LNCaP clone FGC (cell line): ENCODE data around the gene CFAP210.

Experiments used
- DNase-seq: peaks from one replicate; pipeline ENCODE4 v3.0.0-alpha.2; 2011; ENCODE audit warnings: low read depth
- H3K4me3 ChIP-seq: 2 replicates; pipeline ENCODE4 v1.5.1; 2011; ENCODE audit warnings: mild to moderate bottlenecking, low read depth, low read length, control low read depth
- TF ChIP-seq, protein P1 (sequence below): IDR thresholded peaks from 2 replicates; pipeline ENCODE4 v1.5.1; 2012; ENCODE audit warnings: mild to moderate bottlenecking; ENCODE audit not compliant: control insufficient read depth, insufficient read depth; ENCODE audit errors: extremely low read depth

The CFAP210 gene

DNA sequence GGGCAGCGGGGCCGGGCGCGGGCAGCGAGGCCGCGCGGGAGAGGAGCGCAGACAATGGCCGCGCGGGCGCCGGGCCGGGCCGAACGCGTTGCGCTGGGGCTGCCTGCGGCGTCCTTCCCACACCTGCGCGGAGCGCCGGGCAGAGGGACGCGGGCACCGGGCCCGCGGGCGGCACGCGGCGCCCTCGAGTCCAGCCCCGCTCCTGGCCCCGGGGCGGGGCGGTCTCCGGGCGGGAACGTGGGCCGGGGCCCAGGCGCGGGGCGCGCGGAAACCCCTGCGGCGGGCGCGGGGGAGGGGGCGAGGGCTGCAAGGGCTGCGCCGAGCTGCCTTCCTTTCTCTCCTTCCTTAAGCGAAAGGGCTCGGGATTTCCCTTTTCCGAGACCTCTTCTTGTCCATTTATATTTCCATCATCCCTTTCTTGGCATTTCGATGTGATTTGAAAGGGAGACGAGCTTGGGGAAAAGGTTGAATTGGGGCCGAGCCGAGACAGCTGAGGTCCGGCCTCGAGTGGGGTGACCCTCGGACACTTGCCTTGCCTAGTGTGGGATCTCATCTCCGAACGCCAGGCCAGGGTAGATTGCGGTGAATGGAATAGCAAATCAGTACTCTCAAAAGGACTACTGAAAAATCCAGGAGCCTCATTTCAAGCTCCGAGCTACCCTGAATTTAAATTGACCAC lies 40.1 kb upstream of the CFAP210 start:
- no peak for DNase-seq
- H3K4me3 ChIP-seq: peak overlapping the region; percentile 63

DNA sequence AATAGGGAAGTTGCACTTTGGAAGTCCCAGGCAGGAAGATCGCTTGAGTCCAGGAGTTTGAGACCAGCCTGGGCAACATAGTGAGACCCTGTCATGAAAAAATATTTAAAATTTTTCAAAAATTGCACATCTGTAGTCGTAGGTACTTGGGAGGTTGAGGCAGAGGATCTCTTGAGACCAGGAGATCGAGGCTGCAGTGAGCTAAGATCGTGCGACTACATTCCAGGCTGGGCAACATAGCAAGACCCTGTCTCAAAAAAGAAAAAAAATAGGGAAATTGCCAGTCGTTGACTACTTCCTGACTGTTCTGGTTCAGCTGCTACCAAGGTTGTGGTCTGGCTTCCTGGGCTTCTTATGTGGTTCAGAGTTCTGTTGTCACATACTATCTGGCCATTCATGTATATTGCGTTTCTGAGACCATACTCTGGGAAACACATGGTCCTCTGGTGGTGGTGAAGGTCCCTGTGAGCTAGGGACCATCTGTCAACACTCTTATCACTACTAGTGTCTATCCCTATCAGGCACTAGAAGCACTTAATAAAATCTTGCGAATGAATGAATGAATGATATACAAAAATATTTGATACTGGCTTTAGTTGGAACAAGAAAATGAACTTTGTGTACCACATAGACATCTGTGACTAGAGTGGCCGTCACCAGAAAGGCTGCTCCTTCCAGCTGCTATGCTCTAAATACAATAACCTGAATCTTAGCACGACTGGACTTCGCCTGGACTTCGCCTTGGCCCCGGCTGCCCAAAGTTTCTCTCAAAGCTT lies 38.6 kb upstream of the CFAP210 start:
- TF ChIP-seq, protein P1, sequence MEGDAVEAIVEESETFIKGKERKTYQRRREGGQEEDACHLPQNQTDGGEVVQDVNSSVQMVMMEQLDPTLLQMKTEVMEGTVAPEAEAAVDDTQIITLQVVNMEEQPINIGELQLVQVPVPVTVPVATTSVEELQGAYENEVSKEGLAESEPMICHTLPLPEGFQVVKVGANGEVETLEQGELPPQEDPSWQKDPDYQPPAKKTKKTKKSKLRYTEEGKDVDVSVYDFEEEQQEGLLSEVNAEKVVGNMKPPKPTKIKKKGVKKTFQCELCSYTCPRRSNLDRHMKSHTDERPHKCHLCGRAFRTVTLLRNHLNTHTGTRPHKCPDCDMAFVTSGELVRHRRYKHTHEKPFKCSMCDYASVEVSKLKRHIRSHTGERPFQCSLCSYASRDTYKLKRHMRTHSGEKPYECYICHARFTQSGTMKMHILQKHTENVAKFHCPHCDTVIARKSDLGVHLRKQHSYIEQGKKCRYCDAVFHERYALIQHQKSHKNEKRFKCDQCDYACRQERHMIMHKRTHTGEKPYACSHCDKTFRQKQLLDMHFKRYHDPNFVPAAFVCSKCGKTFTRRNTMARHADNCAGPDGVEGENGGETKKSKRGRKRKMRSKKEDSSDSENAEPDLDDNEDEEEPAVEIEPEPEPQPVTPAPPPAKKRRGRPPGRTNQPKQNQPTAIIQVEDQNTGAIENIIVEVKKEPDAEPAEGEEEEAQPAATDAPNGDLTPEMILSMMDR: no peak
- DNase-seq: no peak
- H3K4me3 ChIP-seq: peak overlapping the region; percentile 63

More for the DNA sequence above, 40.1 kb upstream of the CFAP210 start:
- TF ChIP-seq, protein P1: no peak

DNA sequence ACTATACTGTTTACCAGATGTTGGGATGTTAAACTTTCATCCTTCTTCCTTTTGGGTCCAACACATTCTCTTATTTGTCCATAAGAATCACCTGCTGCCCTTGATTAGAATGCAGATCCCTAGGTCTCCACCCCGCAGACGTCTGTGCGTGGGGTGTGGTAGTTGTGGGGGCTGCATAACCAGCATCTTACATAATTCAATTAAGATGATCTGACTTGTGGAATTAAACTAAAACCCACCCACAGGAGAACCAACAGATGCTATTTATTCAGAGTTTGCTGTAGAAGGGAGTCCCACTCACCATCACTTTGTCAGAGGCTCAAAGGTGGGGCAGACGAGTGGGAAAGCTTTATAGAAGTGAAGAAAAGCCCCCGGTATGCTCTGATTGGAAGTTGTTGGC lies 37.9 kb upstream of the CFAP210 start:
- TF ChIP-seq, protein P1: no peak
- no peak for DNase-seq
- no peak overlapping the region for H3K4me3 ChIP-seq

DNA sequence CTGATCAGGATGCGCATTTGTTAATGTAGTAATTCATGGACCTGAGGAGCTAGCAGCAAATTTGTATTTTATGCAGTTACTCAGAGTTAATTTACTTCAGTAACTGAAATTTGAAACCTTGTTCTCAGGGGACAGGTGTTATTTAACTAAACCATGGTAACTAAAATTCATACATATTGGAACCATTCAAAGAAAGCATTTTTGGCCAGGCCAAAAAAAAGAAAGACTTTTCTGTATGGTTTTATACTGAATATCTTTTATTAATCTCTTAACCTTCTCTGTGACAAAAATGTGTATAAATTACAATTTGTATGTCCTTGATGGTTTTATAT lies 35.0 kb upstream of the CFAP210 start:
- H3K4me3 ChIP-seq: no peak overlapping the region
- DNase-seq: no peak
- TF ChIP-seq, protein P1: no peak

- no peak for DNase-seq
- H3K4me3 ChIP-seq: no peak overlapping the region
- TF ChIP-seq, protein P1: no peak
These were observed 32.9 kb upstream of the CFAP210 start for GRCh38 chr2:169727065-169727464.

GRCh38 chr2:169721016-169721415 lies 26.8 kb upstream of the CFAP210 start:
- DNase-seq: no peak
- H3K4me3 ChIP-seq: no peak overlapping the region
- TF ChIP-seq, protein P1: no peak
